Loucy (cell line): Measurements from ENCODE around the gene C3orf20.

Experiments used
- H2AFZ ChIP-seq: fragments of 200-600 bp; sonication (generic); 2 replicates; pipeline ENCODE4 v1.6.0; 2016; ENCODE audit warnings: antibody characterized with exemption, mild to moderate bottlenecking, low read length, moderate library complexity
- H3F3A ChIP-seq: fragments of 200-600 bp; 2 replicates; pipeline ENCODE4 v1.6.0; 2016; ENCODE audit warnings: antibody characterized with exemption, low read depth, mild to moderate bottlenecking
- H3K27me3 ChIP-seq: fragments of 200-600 bp; sonication (generic); 2 replicates; pipeline ENCODE4 v1.6.1; 2014; ENCODE audit warnings: low read length, mild to moderate bottlenecking; ENCODE audit not compliant: insufficient read depth, poor library complexity, severe bottlenecking
- H3K36me3 ChIP-seq: fragments of 200-600 bp; sonication (generic); 2 replicates; pipeline ENCODE4 v1.6.1; 2016; ENCODE audit warnings: low read length; ENCODE audit not compliant: insufficient read depth
- H3K4me1 ChIP-seq: fragments of 200-600 bp; sonication (generic); 2 replicates; pipeline ENCODE4 v1.5.1; 2014; ENCODE audit warnings: low read length, mild to moderate bottlenecking; ENCODE audit not compliant: insufficient read depth, poor library complexity, severe bottlenecking
- H3K4me2 ChIP-seq: fragments of 200-600 bp; sonication (generic); 2 replicates; pipeline ENCODE4 v1.6.0; 2014; ENCODE audit warnings: antibody characterized with exemption, low read length, low read depth, mild to moderate bottlenecking; ENCODE audit not compliant: poor library complexity, severe bottlenecking
- H3K4me3 ChIP-seq: fragments of 200-600 bp; sonication (generic); 2 replicates; pipeline ENCODE4 v1.5.1; 2014; ENCODE audit warnings: low read length, mild to moderate bottlenecking, mixed read lengths; ENCODE audit not compliant: poor library complexity, severe bottlenecking
- H3K79me2 ChIP-seq: fragments of 200-600 bp; sonication (generic); 2 replicates; pipeline ENCODE4 v1.6.1; 2014; ENCODE audit warnings: low read length; ENCODE audit not compliant: insufficient read depth
- H3K9ac ChIP-seq: fragments of 200-600 bp; sonication (generic); 2 replicates; pipeline ENCODE4 v1.6.0; 2014; ENCODE audit warnings: mild to moderate bottlenecking, low read depth, low read length, moderate library complexity; ENCODE audit not compliant: poor library complexity, severe bottlenecking
- H3K9me2 ChIP-seq: fragments of 200-600 bp; sonication (generic); replicated peaks from 2 replicates; pipeline ENCODE4 v1.6.1; 2016; ENCODE audit warnings: low read depth, low read length, mixed read lengths
- H3K9me3 ChIP-seq: fragments of 200-600 bp; sonication (generic); 2 replicates; pipeline ENCODE4 v1.6.1; 2014; ENCODE audit warnings: mild to moderate bottlenecking, antibody characterized with exemption, low read length, low read depth; ENCODE audit not compliant: insufficient read depth
- H4K20me1 ChIP-seq: fragments of 200-600 bp; sonication (generic); 2 replicates; pipeline ENCODE4 v1.6.0; 2014; ENCODE audit warnings: antibody characterized with exemption, low read length, mild to moderate bottlenecking; ENCODE audit not compliant: insufficient read depth, poor library complexity, severe bottlenecking
- CTCF ChIP-seq: fragments of 200-600 bp; sonication (generic); conservative IDR thresholded peaks from 2 replicates; pipeline ENCODE4 v1.5.1; 2014; ENCODE audit warnings: mild to moderate bottlenecking, antibody characterized with exemption, low read length
- EZH2phosphoT487 ChIP-seq: fragments of 200-600 bp; IDR thresholded peaks from 2 replicates; pipeline ENCODE4 v1.6.1; 2018; ENCODE audit warnings: antibody characterized with exemption, mild to moderate bottlenecking, moderate library complexity, borderline replicate concordance

The C3orf20 gene

GRCh38 chr3:14717307-14717706 lies 42.4 kb downstream of the C3orf20 start:
- Histone ChIP-seq H3K4me3 (no peak overlapping the region), H2AFZ (no peak overlapping the region), H3K9me2 (no peaks in the 10 kb centered on the region), H3K4me1 (no peaks in the 10 kb centered on the region), H4K20me1 (no peaks in the 10 kb centered on the region), H3K9ac (no peak overlapping the region), H3K4me2 (no peak overlapping the region), H3K36me3 (no peaks in the 10 kb centered on the region), H3K79me2 (no peaks in the 10 kb centered on the region), H3K27me3 (peaks cover 7% of the 10 kb centered on the region), H3K9me3 (no peaks in the 10 kb centered on the region), H3F3A (no peaks in the 10 kb centered on the region)
- TF ChIP-seq EZH2phosphoT487 (no peak), CTCF (no peak)

- Histone ChIP-seq H3K4me2 (no peak overlapping the region), H3K4me3 (no peak overlapping the region)
- no peak for TF ChIP-seq CTCF
- TF ChIP-seq EZH2phosphoT487, result no peak
Observed at GRCh38 chr3:14718539-14718938, 43.6 kb downstream of the C3orf20 start.

GRCh38 chr3:14719006-14719405 lies 44.1 kb downstream of the C3orf20 start:
- Histone ChIP-seq H3K79me2 (no peaks in the 10 kb centered on the region), H3K9me2 (no peaks in the 10 kb centered on the region), H3K27me3 (peaks cover 7% of the 10 kb centered on the region), H3K9ac (no peak overlapping the region), H3K4me1 (no peaks in the 10 kb centered on the region), H4K20me1 (no peaks in the 10 kb centered on the region), H3K36me3 (no peaks in the 10 kb centered on the region), H3F3A (no peaks in the 10 kb centered on the region), H3K9me3 (no peaks in the 10 kb centered on the region), H2AFZ (no peak overlapping the region), H3K4me3 (no peak overlapping the region), H3K4me2 (no peak overlapping the region)
- TF ChIP-seq CTCF (no peak), EZH2phosphoT487 (no peak)

More at GRCh38 chr3:14718539-14718938, 43.6 kb downstream of the C3orf20 start:
- Histone ChIP-seq H3K9me2 (no peaks in the 10 kb centered on the region), H3K9me3 (no peaks in the 10 kb centered on the region), H3K79me2 (no peaks in the 10 kb centered on the region), H2AFZ (no peak overlapping the region), H3F3A (no peaks in the 10 kb centered on the region), H3K9ac (no peak overlapping the region), H3K27me3 (peaks cover 7% of the 10 kb centered on the region), H3K36me3 (no peaks in the 10 kb centered on the region), H4K20me1 (no peaks in the 10 kb centered on the region), H3K4me1 (no peaks in the 10 kb centered on the region)
